ENCODE results near the gene NAGPA. TPM values are rescaled to one million over a fixed set of nuclear protein-coding genes. Genes with fewer than 3 reads are reported as not detected.

The NAGPA gene
- total and polyA plus RNA-seq, 2 of the 8 experiments (the other 6 are each of a cell fraction or from before 2014, with no cell fraction given), result 10.1 to 13.2 TPM

DNA sequence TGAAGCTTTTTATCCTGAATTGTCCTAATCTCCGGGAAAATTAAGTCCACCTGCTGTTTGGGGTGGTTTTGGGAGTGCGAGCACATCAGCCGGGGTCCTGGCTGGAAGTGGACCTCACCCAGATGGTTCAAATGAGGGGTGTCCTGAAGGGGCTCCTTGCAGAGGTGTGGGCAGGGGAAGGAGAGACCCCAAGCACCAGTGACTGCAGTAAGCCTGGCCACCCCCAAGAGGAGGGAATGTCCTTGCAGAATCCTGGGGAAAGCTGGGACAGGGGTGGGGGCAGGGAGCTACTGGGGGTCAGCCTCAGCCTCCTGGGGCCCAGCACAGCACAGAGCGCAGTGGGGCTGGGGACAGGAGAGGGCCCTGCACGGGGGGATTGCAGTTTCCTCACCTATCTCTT is 29.4 kb downstream of the NAGPA start:
- CTCF ChIA-PET (ENCODE audit: partially characterized antibody), result interaction anchor here (1.8 to 3.4 kb wide), 2 partner anchors 20 to 38 kb away, joined by 4 to 10 read pairs; no protein-coding TSS in a partner anchor
- no peaks in the 10 kb centered on the region for H3K4me1 ChIP-seq (replicated peaks in 1 of 4; ENCODE audit: control insufficient read depth in 3 of 4, insufficient read depth in 4 of 4, low read length in 3 of 4)
- no peaks in the 10 kb centered on the region for H3K9me3 ChIP-seq (ENCODE audit: insufficient read depth in 2 of 2, low read depth in 1 of 2, low read length in 1 of 2)
- H3K36me3 ChIP-seq (ENCODE audit: control insufficient read depth in 2 of 4, insufficient read depth in 4 of 4, low read length in 3 of 4), result no peaks in the 10 kb centered on the region
- H2BK20ac ChIP-seq (ENCODE audit: low read length), result no peak overlapping the region
- H3K9ac ChIP-seq (replicated peaks in 1 of 4; ENCODE audit: extremely low read depth in 1 of 4, low read depth in 3 of 4, low read length in 3 of 4), result no peak overlapping the region
- no peaks in the 10 kb centered on the region for H3K27me3 ChIP-seq (replicated peaks in 1 of 4; ENCODE audit: control insufficient read depth in 3 of 4, extremely low read depth in 1 of 4, insufficient read depth in 3 of 4, low read length in 3 of 4)
- no peak overlapping the region for H3K18ac ChIP-seq (ENCODE audit: extremely low read depth, low read length)
- no peaks in the 10 kb centered on the region for H3K23me2 ChIP-seq (ENCODE audit: low read depth, low read length)
- H2AK5ac ChIP-seq (ENCODE audit: low read depth, low read length), result no peak overlapping the region
- no peak for DNase-seq (ENCODE audit: low read depth in 1 of 2, low spot score in 2 of 2)
- POLR2A ChIA-PET (ENCODE audit: partially characterized antibody), result interaction anchor here (1.1 to 1.6 kb wide), 2 partner anchors 13 to 22 kb away, joined by 3 read pairs; no protein-coding TSS in a partner anchor
- no peak overlapping the region for H3K23ac ChIP-seq (ENCODE audit: insufficient read length)
- H3K4me3 ChIP-seq (ENCODE audit: extremely low read depth in 1 of 4, insufficient read depth in 2 of 4, low read depth in 3 of 4, low read length in 4 of 4), result no peak overlapping the region
- H4K5ac ChIP-seq (ENCODE audit: insufficient read length, low read depth, low read length), result no peak overlapping the region
- H2AFZ ChIP-seq (ENCODE audit: low read length), result no peak overlapping the region
- no peak overlapping the region for H3K56ac ChIP-seq (replicated peaks; ENCODE audit: insufficient read length, low read depth, low read length)
- no peak for TF ChIP-seq SAP30 (IDR thresholded peaks at IDR 0.05; ENCODE audit: insufficient read depth, insufficient replicate concordance, low read length)
- no peak for TF ChIP-seq HDAC2 (IDR thresholded peaks at IDR 0.05; ENCODE audit: borderline replicate concordance in 1 of 2, low read depth in 2 of 2, low read length in 2 of 2)
- TF ChIP-seq, protein P1, sequence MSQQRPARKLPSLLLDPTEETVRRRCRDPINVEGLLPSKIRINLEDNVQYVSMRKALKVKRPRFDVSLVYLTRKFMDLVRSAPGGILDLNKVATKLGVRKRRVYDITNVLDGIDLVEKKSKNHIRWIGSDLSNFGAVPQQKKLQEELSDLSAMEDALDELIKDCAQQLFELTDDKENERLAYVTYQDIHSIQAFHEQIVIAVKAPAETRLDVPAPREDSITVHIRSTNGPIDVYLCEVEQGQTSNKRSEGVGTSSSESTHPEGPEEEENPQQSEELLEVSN (IDR thresholded peaks at IDR 0.05), result no peak
- no peak for TF ChIP-seq KDM4A (IDR thresholded peaks at IDR 0.05; ENCODE audit: low read depth, low read length, severe bottlenecking)
- TF ChIP-seq NRF1 (IDR thresholded peaks at IDR 0.05; ENCODE audit: low read depth, low read length), result no peak
- TF ChIP-seq SP4 (IDR thresholded peaks at IDR 0.05; ENCODE audit: low read length), result no peak
- no peak for TF ChIP-seq CBX8 (IDR thresholded peaks at IDR 0.05; ENCODE audit: borderline replicate concordance, low read depth, low read length)
- TF ChIP-seq GTF2F1 (IDR thresholded peaks at IDR 0.05; ENCODE audit: borderline replicate concordance, low read depth, low read length), result no peak
- no peak for TF ChIP-seq CEBPB (IDR thresholded peaks at IDR 0.05; ENCODE audit: low read depth, low read length)
- no peak for TF ChIP-seq KDM5A (IDR thresholded peaks at IDR 0.05; ENCODE audit: low read length)
- TF ChIP-seq RBBP5 (IDR thresholded peaks at IDR 0.05; ENCODE audit: borderline replicate concordance, low read depth, low read length), result no peak
- TF ChIP-seq CHD1 (IDR thresholded peaks at IDR 0.05; ENCODE audit: low read depth, low read length), result no peak
- no peak overlapping the region for H3K27ac ChIP-seq (ENCODE audit: low read depth, low read length)
- no peak overlapping the region for H2BK120ac ChIP-seq (replicated peaks; ENCODE audit: low read depth, low read length)
- no peak overlapping the region for H2BK12ac ChIP-seq (ENCODE audit: low read depth, low read length)
- H3K79me1 ChIP-seq (ENCODE audit: low read depth, low read length), result no peaks in the 10 kb centered on the region; the same call in 1 of the 2 replicates
- H3K4me2 ChIP-seq (ENCODE audit: insufficient read depth in 1 of 2, low read depth in 2 of 2, low read length in 2 of 2), result no peak overlapping the region
- FAIRE-seq, result no peak
- no peak overlapping the region for H3K14ac ChIP-seq (ENCODE audit: insufficient read length)
- H3K4ac ChIP-seq (replicated peaks; ENCODE audit: insufficient read length, low read depth, low read length), result no peak overlapping the region
- H2BK5ac ChIP-seq (ENCODE audit: low read depth, low read length), result no peak overlapping the region
- no peaks in the 10 kb centered on the region for H4K20me1 ChIP-seq (replicated peaks in 1 of 2; ENCODE audit: control insufficient read depth in 1 of 2, insufficient read depth in 2 of 2, low read length in 2 of 2)
- 93% methylated on average over 5 of the region's 5 CpGs; no CpG with 5 or more reads in 1 of the 2 experiments for WGBS, 2 experiments (ENCODE audit: extremely low coverage in 1 of 2, insufficient coverage in 1 of 2, insufficient read length in 1 of 2, insufficient replicate concordance in 2 of 2, low coverage in 1 of 2, low lambda C conversion rate in 2 of 2, missing lambda C conversion rate in 1 of 2)
- no peak overlapping the region for H2BK15ac ChIP-seq (ENCODE audit: low read length)
- no peaks in the 10 kb centered on the region for H3K79me2 ChIP-seq (ENCODE audit: control insufficient read depth in 1 of 2, insufficient read depth in 2 of 2, low read length in 2 of 2)
- H4K91ac ChIP-seq (replicated peaks; ENCODE audit: insufficient read length, low read length), result no peak overlapping the region
- no peak overlapping the region for H4K8ac ChIP-seq (ENCODE audit: extremely low read depth, insufficient read depth, low read length)

Data from H1 (cell line).